ENCODE data around the gene COL5A2.
A peak's percentile ranks its signal among the peaks of the same experiment; 100 is the strongest.

The COL5A2 gene

DNA sequence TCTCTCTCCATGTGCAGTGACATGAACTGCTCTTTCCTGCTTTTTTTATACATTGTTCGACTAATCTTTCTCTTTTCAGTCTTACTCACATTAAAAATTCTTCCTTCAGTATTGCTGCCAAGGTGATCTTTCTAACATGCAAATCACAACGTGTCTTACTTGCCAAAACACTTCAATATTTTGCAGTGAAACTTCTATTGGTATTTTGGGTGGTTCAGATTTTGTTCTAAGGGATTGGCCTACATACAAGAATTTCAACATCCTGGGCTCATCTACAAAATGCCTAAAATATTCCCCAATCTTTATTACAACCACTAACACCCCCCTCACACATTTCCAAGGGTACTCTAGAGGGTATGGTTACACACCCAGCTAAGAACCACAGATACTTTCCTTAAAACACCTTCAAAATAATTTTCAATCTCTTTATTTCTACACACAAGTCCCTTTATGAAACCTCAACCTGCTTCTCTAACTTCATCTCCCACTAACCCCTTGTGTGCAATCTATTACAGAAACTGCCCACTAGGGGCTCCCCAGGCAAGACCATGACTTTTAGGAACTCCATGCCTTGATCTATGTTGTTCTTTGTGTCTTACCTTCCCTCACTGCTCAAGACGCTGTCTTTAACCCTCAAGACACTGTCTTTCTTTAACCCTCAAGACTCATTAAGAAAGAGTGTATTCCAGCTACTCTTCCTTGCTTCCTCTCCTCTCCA is 154.5 kb downstream of the COL5A2 start:
- H3K36me3 Mint-ChIP-seq: no peaks in the 10 kb centered on the region
- H3K27ac Mint-ChIP-seq: no peak overlapping the region
- H3K4me3 Mint-ChIP-seq: no peak overlapping the region

DNA sequence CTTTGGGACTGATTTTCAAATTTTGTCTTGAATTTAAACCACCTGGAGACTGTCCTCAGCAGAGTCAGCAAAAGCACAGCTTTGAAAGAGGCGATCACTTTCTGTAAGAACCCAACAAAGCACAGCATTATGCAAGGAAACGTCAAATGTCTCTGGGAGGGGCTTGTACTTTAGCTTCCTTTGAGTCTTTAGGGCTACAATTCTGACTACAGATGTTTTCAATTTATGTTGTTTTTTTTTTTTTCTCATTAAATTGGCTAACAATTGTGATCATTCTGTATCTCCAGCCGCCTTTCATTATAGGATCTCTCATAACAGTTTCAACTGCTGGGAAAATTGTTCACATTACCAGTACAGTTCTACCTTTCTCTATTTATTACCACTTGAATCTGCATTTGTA is 157.1 kb downstream of the COL5A2 start:
- H3K4me1 Mint-ChIP-seq: no peaks in the 10 kb centered on the region
- H3K27ac Mint-ChIP-seq: no peak overlapping the region
- no peak for ATAC-seq

More for the DNA sequence above, 154.5 kb downstream of the COL5A2 start:
- Mint-ChIP-seq H3K9me3 (no peaks in the 10 kb centered on the region), H3K4me1 (no peaks in the 10 kb centered on the region)
- ATAC-seq (no peak), DNase-seq (ENCODE audit: low spot score in 2 of 2) (no peak)

DNA sequence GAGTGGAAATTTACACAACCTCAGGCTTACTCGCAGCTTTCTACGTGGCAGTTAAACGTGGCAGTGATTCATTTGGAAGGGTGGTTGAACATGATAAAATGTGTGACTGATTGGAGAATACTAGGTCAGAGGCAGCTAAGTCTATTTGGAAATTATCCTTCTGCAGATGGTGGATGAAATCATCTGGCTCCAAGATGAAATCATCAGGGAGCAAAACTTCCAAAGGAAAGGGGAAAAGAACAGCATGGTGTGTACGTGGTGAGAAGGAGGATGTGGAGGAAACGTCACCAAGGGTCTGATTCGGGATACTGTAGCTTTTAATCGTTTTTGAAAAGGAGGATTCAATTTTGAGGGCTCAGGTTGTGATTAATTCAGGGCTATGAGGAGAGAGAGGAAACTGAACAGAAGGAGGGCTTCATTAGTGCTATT is 157.5 kb downstream of the COL5A2 start:
- no peak overlapping the region for H3K4me3 Mint-ChIP-seq
- peaks cover 3% of the 10 kb centered on the region for H3K9me3 Mint-ChIP-seq
- ATAC-seq (no peak), DNase-seq (ENCODE audit: low spot score in 2 of 2) (no peak)
- H3K4me1 Mint-ChIP-seq: no peaks in the 10 kb centered on the region
- H3K36me3 Mint-ChIP-seq: no peaks in the 10 kb centered on the region
- no peak overlapping the region for H3K27ac Mint-ChIP-seq

More for the DNA sequence above, 157.1 kb downstream of the COL5A2 start:
- no peaks in the 10 kb centered on the region for H3K36me3 Mint-ChIP-seq
- DNase-seq (ENCODE audit: low spot score in 2 of 2): no peak
- peaks cover 3% of the 10 kb centered on the region for H3K9me3 Mint-ChIP-seq
- H3K4me3 Mint-ChIP-seq: no peak overlapping the region

DNA sequence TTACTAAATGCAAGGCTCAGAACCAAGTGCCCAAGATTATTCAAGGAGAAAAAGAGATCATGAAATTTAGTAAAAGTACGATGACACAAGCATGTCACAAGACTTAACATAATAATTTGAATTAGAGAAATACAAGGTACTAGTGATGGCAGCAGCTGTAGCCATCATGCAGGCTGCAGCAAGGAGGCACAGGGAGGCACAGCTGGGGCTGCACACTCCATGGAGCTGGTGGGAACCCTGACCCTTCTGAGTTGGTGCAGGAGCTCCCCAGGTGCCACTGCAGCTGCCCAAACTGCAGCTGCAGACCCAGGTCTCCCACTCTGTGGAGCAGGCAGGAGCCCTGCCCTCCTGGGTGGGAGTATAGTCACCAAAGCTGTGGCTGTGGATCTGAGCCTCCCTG is 159.4 kb downstream of the COL5A2 start:
- DNase-seq (ENCODE audit: low spot score in 2 of 2) (no peak), ATAC-seq (peak; percentile 35)
- Mint-ChIP-seq H3K9me3 (peaks cover 3% of the 10 kb centered on the region), H3K27ac (no peak overlapping the region), H3K4me3 (no peak overlapping the region), H3K4me1 (no peaks in the 10 kb centered on the region), H3K36me3 (no peaks in the 10 kb centered on the region)

DNA sequence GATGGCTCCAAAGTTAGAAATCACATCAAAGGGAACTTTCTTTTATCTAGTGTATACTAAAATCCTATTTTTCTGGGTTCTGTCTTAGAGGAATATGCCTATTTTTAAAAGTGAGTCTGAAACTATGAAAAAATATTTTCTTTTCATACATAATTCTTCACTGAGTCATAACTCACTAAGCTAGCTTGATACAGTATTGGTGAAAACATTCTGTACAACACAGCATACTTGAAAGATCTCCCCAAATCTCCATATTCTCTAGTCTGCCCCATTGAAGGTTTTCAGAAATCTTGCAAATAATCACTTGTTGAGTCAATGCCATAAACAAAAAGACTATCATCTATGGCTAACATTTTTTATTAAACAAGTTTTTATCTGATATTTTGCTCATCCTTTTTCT is 160.9 kb downstream of the COL5A2 start:
- H3K4me1 Mint-ChIP-seq: no peaks in the 10 kb centered on the region
- H3K9me3 Mint-ChIP-seq: peaks cover 3% of the 10 kb centered on the region
- DNase-seq (ENCODE audit: low spot score in 2 of 2) (no peak), ATAC-seq (no peak)
- no peak overlapping the region for H3K27ac Mint-ChIP-seq
- H3K36me3 Mint-ChIP-seq: no peaks in the 10 kb centered on the region
- H3K4me3 Mint-ChIP-seq: no peak overlapping the region

DNA sequence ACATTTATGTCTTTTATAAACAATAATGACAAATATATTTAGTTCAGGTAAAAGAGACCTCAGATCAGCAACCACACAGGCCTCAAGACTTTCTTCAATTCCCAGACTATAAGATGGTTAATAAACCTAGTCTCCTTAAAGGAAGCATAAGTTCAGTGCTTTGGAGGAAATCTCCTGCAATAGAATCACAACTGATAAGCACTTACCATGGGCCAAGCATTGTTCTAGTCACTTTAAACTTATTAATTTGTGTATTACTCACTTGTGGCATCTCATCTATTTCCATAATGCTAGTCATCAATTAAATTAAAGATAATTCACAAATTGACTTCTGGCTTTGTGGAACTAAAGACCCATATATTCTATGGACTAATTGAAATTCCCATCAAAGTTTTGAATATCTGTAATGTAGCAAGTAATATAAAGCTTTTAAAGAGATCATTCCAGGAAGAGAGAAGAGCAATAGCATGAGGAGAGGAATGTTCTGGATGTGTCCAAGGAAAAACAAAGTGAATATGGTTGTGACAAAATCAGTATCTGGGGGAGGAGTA is 163.2 kb downstream of the COL5A2 start:
- no peak for ATAC-seq

DNA sequence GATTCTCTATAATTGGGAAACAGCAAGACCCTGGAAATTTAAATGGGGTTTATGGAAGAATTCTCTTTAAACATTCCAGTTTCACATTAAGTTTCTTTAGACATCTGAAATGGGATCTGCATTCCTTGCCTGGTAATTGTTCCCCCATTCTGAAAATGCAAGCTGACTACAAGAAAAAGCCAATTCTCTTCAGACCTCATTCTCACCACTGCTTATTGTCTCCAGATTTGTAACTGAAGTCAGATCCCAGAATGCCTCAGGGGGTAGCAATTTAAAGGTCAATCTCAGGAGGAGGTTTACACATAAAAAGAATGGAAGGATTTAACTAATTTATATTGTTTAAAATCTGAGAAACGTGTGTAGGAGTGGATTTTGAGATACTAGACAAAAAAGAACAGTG is 164.2 kb downstream of the COL5A2 start:
- DNase-seq (ENCODE audit: low spot score in 2 of 2): no peak
- Mint-ChIP-seq H3K4me1 (no peaks in the 10 kb centered on the region), H3K27ac (no peak overlapping the region), H3K4me3 (no peak overlapping the region), H3K36me3 (no peaks in the 10 kb centered on the region), H3K9me3 (peaks cover 3% of the 10 kb centered on the region)
- no peak for ATAC-seq

More for the DNA sequence above, 163.2 kb downstream of the COL5A2 start:
- Mint-ChIP-seq H3K9me3 (peaks cover 3% of the 10 kb centered on the region), H3K27ac (no peak overlapping the region), H3K36me3 (no peaks in the 10 kb centered on the region), H3K4me3 (no peak overlapping the region), H3K4me1 (no peaks in the 10 kb centered on the region)
- no peak for DNase-seq (ENCODE audit: low spot score in 2 of 2)

DNA sequence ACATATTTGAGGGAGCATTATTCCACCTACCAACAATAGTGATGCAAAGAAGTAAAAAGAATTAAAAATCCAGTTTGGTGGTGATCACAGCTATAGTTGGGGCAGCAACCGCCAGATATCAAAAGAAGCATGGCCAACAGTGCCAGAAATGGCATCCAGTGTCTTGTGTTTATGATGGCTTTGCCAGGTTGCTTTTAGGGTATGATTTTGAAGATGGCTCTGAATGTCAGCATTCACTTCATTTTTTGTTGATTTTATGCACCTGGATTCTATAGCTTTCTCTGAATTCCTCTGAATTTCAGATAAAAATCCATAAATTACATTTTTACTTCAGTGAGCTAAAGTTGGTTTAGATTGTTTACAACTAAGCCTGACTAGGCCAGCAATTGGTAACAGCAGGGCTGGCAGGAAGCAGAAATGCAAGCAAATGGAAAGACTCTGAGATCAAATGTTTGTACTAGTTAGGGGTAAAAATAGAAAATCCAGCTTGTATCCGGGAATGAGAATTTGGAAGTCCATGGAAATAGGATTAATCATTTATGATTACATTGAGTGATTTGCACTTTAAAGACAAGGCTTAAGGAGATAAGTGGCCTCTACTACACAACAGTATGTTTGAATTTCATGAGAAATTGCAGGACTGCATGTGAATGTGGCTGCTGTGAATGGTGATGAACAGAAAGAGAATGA is 165.0 kb downstream of the COL5A2 start:
- H3K4me1 Mint-ChIP-seq: no peaks in the 10 kb centered on the region

DNA sequence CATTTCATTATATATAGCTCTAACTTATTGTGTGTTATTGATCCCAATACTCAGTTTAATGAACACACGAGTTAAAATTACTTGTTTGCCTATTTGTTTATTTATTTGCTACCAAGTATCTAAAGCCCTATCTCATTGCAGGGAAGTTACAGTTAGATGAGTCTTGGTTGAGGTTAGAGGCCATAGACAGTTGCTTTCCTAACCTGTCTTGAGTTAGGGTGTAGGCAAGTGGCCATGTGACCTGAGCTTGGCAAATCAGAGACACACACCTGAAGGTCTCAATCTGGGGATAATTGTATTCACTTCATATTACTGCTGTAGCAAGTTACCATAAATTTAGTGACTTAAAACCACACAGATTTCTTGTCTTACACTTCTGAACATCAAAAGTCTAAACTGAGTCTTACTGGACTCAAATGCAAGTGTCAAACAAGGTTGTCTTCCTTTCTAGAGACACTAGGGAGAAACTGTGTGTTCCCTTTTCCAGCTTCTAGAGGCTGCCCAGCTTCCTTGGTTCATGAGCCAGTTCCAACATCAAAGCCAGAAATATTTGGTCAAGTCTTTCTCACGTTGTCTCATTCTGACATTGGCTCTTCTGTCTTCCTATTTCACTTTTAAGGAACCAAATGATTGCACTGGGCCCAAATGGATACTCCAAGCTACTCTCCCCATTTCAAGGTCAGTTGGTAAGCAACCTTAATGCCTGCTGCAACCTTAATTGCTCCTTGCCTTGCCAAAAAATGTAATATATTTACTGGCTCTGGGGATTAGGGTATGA is 165.7 kb downstream of the COL5A2 start:
- no peak overlapping the region for H3K27ac Mint-ChIP-seq
- no peak for ATAC-seq
- H3K4me3 Mint-ChIP-seq: no peak overlapping the region
- no peaks in the 10 kb centered on the region for H3K9me3 Mint-ChIP-seq
- H3K36me3 Mint-ChIP-seq: no peaks in the 10 kb centered on the region
- H3K4me1 Mint-ChIP-seq: no peaks in the 10 kb centered on the region
- DNase-seq (ENCODE audit: low spot score in 2 of 2): no peak

More for the DNA sequence above, 165.0 kb downstream of the COL5A2 start:
- ATAC-seq (no peak), DNase-seq (ENCODE audit: low spot score in 2 of 2) (no peak)
- H3K36me3 Mint-ChIP-seq: no peaks in the 10 kb centered on the region
- no peaks in the 10 kb centered on the region for H3K9me3 Mint-ChIP-seq
- H3K27ac Mint-ChIP-seq: no peak overlapping the region
- H3K4me3 Mint-ChIP-seq: no peak overlapping the region

DNA sequence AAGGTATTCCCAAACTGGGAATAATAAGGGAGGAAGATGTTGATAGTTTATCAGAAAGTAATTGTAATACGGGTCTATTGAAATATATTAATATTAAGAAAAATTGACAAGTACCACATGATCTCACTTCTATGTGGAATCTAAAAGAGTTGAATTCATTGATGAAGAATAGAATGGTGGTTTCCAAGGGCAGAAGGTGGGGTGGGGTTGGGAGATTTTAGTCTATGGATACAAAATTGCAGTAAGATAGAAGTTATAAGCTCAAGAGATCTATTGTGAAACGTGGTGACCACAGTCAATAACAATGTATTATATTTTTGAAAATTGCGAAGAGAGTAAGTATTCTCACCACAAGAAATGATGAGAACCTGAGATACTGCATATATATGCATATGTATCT is 166.5 kb downstream of the COL5A2 start:
- no peak for ATAC-seq
- Mint-ChIP-seq H3K4me3 (no peak overlapping the region), H3K27ac (no peak overlapping the region), H3K4me1 (no peaks in the 10 kb centered on the region), H3K9me3 (no peaks in the 10 kb centered on the region), H3K36me3 (no peaks in the 10 kb centered on the region)
- no peak for DNase-seq (ENCODE audit: low spot score in 2 of 2)

DNA sequence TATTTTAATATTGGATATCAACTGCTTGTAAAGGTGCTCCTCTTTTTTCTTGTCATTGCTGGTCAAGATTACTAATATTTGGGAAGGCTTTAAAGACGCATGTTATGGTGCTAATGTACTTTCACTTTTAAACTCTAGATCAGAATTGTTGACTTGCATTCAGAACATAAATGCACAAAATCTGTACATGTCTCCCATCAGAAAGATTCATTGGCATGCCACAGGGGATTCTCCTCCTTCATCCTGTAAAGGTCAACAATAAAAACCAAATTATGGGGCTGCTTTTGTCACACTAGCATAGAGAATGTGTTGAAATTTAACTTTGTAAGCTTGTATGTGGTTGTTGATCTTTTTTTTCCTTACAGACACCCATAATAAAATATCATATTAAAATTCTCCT is 167.2 kb downstream of the COL5A2 start:
- ATAC-seq: no peak

DNA sequence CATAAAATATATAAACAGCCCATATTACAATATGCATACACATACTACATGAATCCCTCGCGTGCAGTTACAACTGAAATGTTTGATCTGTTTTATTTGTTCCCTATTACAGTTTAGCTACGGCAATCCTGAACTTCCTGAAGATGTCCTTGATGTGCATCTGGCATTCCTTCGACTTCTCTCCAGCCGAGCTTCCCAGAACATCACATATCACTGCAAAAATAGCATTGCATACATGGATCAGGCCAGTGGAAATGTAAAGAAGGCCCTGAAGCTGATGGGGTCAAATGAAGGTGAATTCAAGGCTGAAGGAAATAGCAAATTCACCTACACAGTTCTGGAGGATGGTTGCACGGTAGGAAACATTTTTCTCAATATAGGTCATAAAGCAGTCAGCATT is 169.0 kb downstream of the COL5A2 start:
- ATAC-seq: no peak
- Mint-ChIP-seq H3K4me3 (no peak overlapping the region), H3K4me1 (no peaks in the 10 kb centered on the region)

More for the DNA sequence above, 167.2 kb downstream of the COL5A2 start:
- H3K27ac Mint-ChIP-seq: no peak overlapping the region
- H3K4me3 Mint-ChIP-seq: no peak overlapping the region
- H3K9me3 Mint-ChIP-seq: no peaks in the 10 kb centered on the region
- no peaks in the 10 kb centered on the region for H3K36me3 Mint-ChIP-seq
- no peak for DNase-seq (ENCODE audit: low spot score in 2 of 2)
- H3K4me1 Mint-ChIP-seq: no peaks in the 10 kb centered on the region

DNA sequence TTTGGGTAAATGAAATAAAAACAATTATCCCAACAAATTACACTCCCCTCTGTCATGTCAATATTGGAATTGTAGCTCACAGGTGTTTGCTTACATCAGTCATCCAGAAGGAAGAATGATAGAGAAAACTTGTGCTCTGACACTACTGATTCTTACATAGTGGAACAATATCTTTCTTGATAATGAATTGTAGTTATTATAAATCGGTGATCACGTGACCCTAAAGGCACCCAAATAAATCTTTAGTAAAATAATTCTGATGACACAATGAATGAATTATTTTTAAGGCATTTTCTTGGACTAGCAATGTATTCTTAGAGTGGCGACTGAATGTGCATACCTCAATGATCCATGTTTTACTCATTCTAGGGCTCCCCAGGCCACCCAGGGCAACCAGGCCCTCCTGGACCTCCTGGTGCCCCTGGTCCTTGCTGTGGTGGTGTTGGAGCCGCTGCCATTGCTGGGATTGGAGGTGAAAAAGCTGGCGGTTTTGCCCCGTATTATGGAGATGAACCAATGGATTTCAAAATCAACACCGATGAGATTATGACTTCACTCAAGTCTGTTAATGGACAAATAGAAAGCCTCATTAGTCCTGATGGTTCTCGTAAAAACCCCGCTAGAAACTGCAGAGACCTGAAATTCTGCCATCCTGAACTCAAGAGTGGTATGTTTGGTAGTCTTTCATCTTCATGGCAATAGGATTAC is 170.9 kb downstream of the COL5A2 start:
- Mint-ChIP-seq H3K27ac (no peak overlapping the region), H3K9me3 (no peaks in the 10 kb centered on the region), H3K4me3 (no peak overlapping the region), H3K36me3 (no peaks in the 10 kb centered on the region), H3K4me1 (no peaks in the 10 kb centered on the region)
- DNase-seq (ENCODE audit: low spot score in 2 of 2): no peak
- no peak for ATAC-seq

More for the DNA sequence above, 169.0 kb downstream of the COL5A2 start:
- DNase-seq (ENCODE audit: low spot score in 2 of 2): no peak
- H3K27ac Mint-ChIP-seq: no peak overlapping the region
- no peaks in the 10 kb centered on the region for H3K9me3 Mint-ChIP-seq
- H3K36me3 Mint-ChIP-seq: no peaks in the 10 kb centered on the region

DNA sequence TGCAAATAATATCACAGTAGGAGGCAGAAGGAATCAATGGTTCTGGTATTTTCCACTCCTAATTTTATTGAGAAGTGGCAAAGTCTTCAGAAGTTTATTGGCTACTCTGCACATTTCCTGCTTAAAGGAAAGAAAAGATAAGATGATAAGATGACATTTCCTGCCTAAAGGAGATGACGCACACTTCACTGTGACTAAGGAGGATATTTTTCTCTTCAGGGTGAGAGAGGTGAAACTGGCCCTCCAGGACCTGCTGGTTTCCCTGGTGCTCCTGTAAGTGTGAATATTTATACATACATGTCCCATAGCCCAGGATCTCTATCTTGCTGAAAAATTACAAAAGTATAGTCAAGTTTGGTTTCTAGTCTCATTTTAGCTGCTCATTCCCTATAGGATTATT is 177.5 kb downstream of the COL5A2 start:
- no peaks in the 10 kb centered on the region for H3K4me1 Mint-ChIP-seq
- no peak overlapping the region for H3K27ac Mint-ChIP-seq
- ATAC-seq (no peak), DNase-seq (ENCODE audit: low spot score in 2 of 2) (no peak)
- H3K36me3 Mint-ChIP-seq: no peaks in the 10 kb centered on the region
- H3K9me3 Mint-ChIP-seq: no peaks in the 10 kb centered on the region
- H3K4me3 Mint-ChIP-seq: no peak overlapping the region

DNA sequence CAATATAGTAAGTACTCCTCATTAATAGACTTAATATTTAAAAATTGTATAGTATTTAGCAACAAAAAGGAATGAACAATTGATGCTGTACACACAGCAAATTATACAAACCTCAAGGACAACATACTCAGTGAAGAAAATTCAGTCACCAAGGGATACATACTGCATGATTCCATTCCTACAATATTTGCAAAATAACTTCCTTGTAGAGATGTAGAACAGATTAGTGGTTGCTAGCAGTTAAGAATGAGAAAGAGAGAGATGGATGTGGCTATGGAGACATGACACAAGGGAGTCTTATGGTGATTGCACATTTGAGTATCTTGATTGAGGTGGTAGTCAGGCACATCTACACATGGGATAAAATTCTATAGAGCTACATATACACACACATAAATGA is 179.3 kb downstream of the COL5A2 start:
- ATAC-seq (no peak), DNase-seq (ENCODE audit: low spot score in 2 of 2) (no peak)
- H3K9me3 Mint-ChIP-seq: no peaks in the 10 kb centered on the region
- no peak overlapping the region for H3K27ac Mint-ChIP-seq
- no peak overlapping the region for H3K4me3 Mint-ChIP-seq
- no peaks in the 10 kb centered on the region for H3K36me3 Mint-ChIP-seq
- no peaks in the 10 kb centered on the region for H3K4me1 Mint-ChIP-seq

All from stimulated activated effector memory CD8-positive, alpha-beta T cell treated with anti-CD3 and anti-CD28 coated beads, Interleukin-12 subunit alpha, Interleukin-12 subunit beta, amount 100 ng/mL, for 72 hours (primary cell).